Smooth muscle cell (in vitro differentiated cells): Measurements from ENCODE around the gene FBRSL1. TPM values are rescaled to one million over a fixed set of nuclear protein-coding genes. Genes with fewer than 3 reads are reported as not detected.

Experiments
- DNase-seq: peaks from one replicate; lab custom pipeline; 2025; ENCODE audit not compliant: unreplicated experiment; lab: John Stamatoyannopoulos, UW
- H2AFZ ChIP-seq: fragments of 200-600 bp; sonication (generic); 2 replicates; pipeline ENCODE4 v1.6.0; 2016; ENCODE audit warnings: antibody characterized with exemption, low read depth, mild to moderate bottlenecking
- H3F3A ChIP-seq: fragments of 200-600 bp; sonication (generic); 2 replicates; pipeline ENCODE4 v1.6.0; 2017; ENCODE audit warnings: antibody characterized with exemption, low read depth
- H3K27ac ChIP-seq: fragments of 200-600 bp; sonication (generic); 2 replicates; pipeline ENCODE4 v1.5.1; 2016; ENCODE audit warnings: low read depth, mild to moderate bottlenecking
- H3K27me3 ChIP-seq: fragments of 200-600 bp; sonication (generic); 2 replicates; pipeline ENCODE4 v1.6.1; 2016; ENCODE audit warnings: low read depth, mild to moderate bottlenecking
- H3K36me3 ChIP-seq: fragments of 200-600 bp; sonication (generic); 2 replicates; pipeline ENCODE4 v1.5.1; 2016; ENCODE audit warnings: low read depth
- H3K4me1 ChIP-seq: fragments of 200-600 bp; sonication (generic); 2 replicates; pipeline ENCODE4 v1.5.1; 2016; ENCODE audit warnings: low read depth
- H3K4me2 ChIP-seq: fragments of 200-600 bp; sonication (generic); 2 replicates; pipeline ENCODE4 v1.6.0; 2016; ENCODE audit warnings: mild to moderate bottlenecking
- H3K4me3 ChIP-seq: fragments of 200-600 bp; sonication (generic); 2 replicates; pipeline ENCODE4 v1.5.1; 2016; ENCODE audit warnings: mild to moderate bottlenecking
- H3K79me2 ChIP-seq: fragments of 200-600 bp; sonication (generic); 2 replicates; pipeline ENCODE4 v1.6.0; 2016; ENCODE audit warnings: low read depth, mild to moderate bottlenecking
- H3K9ac ChIP-seq: fragments of 200-600 bp; sonication (generic); 2 replicates; pipeline ENCODE4 v1.6.0; 2016; ENCODE audit warnings: low read depth
- H3K9me3 ChIP-seq: fragments of 200-600 bp; sonication (generic); replicated peaks from 2 replicates; pipeline ENCODE4 v1.5.1; 2016; ENCODE audit warnings: low read depth
- H4K20me1 ChIP-seq: fragments of 200-600 bp; sonication (generic); 2 replicates; pipeline ENCODE4 v1.6.0; 2016; ENCODE audit warnings: low read depth
- CTCF ChIP-seq: fragments of 200-600 bp; sonication (generic); IDR thresholded peaks from 2 replicates; pipeline ENCODE4 v1.5.1; 2017; ENCODE audit warnings: borderline replicate concordance, mild to moderate bottlenecking, antibody characterized with exemption; ENCODE audit not compliant: insufficient read depth, poor library complexity, severe bottlenecking
- WGBS: methylation state at CpG from one replicate; pipeline ENCODE4 v1.1.7; 2016; ENCODE audit warnings: low lambda C conversion rate; 5-methylcytosine and 5-hydroxymethylcytosine counted together
- polyA plus RNA-seq: library from polyadenylated mRNA; unstranded; fragments of >200 nt; fragmentation: Nextera tagmentation; extraction: Ambion mirVana; gene quantifications from 2 replicates; pipeline ENCODE4 v1.2.1, GENCODE V29; 2016
- total RNA-seq: library from RNA; depleted of rRNA; stranded (reverse); fragments of >200 nt; gene quantifications from 2 replicates; pipeline ENCODE4 v1.2.3, GENCODE V29; 2014

The FBRSL1 gene
- total and polyA plus RNA-seq, 2 experiments from 2014 or later: 7.9 to 17.6 TPM

- no peak overlapping the region for H3K9ac ChIP-seq
- H3K27ac ChIP-seq: no peak overlapping the region
- 91% methylated on average over 4 of the region's 4 CpGs for WGBS
- no peaks in the 10 kb centered on the region for H3K9me3 ChIP-seq
- H4K20me1 ChIP-seq: peaks cover 82% of the 10 kb centered on the region
- no peak overlapping the region for H3K4me3 ChIP-seq
- DNase-seq: no peak
- H3K4me1 ChIP-seq: no peaks in the 10 kb centered on the region
- H3F3A ChIP-seq: no peaks in the 10 kb centered on the region
- no peaks in the 10 kb centered on the region for H3K27me3 ChIP-seq
- TF ChIP-seq CTCF: no peak
- no peaks in the 10 kb centered on the region for H3K36me3 ChIP-seq
- H3K79me2 ChIP-seq: no peaks in the 10 kb centered on the region
- H3K4me2 ChIP-seq: no peak overlapping the region
- H2AFZ ChIP-seq: no peak overlapping the region
These were observed 23.1 kb downstream of the FBRSL1 start for GRCh38 chr12:132513070-132513398.

DNA sequence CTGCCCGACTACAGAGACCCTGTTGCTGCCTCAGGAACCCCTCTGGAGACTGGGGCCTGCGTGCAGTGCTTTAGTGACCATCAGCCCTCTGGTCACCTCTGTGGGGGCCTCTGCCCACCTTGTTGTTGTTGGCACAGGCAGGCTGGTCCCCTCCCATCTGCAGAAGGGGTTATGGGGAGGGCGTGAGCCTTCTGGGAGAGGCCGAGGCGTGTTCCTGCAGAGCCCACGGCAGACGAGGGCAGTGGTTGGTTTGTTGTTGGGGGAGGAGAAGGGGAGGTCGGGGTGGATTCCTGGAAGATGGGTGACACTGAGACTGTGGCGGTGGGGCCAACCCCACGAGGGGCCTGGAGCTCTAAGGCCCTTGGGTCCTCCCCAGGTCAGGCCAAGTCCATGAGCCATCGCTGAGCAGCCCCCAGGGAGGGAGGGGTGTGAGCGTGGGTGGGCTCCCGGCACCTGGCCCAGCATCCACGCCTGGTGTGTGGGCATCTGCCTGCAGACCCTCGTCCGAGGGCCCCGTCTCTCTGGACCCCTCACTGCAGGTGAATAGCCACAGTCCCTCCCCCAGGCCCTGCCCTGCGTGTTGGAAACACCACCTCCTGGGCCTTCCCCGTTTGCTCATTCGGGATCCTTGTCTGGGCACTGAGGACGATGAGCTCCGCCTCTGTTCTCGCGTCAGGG is 23.6 kb downstream of the FBRSL1 start:
- no peaks in the 10 kb centered on the region for H3K79me2 ChIP-seq
- no peaks in the 10 kb centered on the region for H3K4me1 ChIP-seq
- H3K4me3 ChIP-seq: no peak overlapping the region
- H3K9me3 ChIP-seq: no peaks in the 10 kb centered on the region
- WGBS: 89% methylated on average over 20 of the region's 24 CpGs
- no peak overlapping the region for H3K4me2 ChIP-seq
- H3K27ac ChIP-seq: no peak overlapping the region
- peaks cover 79% of the 10 kb centered on the region for H4K20me1 ChIP-seq
- no peak overlapping the region for H2AFZ ChIP-seq
- no peak overlapping the region for H3K9ac ChIP-seq
- no peaks in the 10 kb centered on the region for H3F3A ChIP-seq
- TF ChIP-seq CTCF: no peak
- H3K27me3 ChIP-seq: no peaks in the 10 kb centered on the region
- no peaks in the 10 kb centered on the region for H3K36me3 ChIP-seq
- DNase-seq: no peak

- H3K79me2 ChIP-seq: no peaks in the 10 kb centered on the region
- H3F3A ChIP-seq: no peaks in the 10 kb centered on the region
- WGBS: 96% methylated on average over 17 of the region's 17 CpGs
- no peaks in the 10 kb centered on the region for H3K9me3 ChIP-seq
- H3K4me1 ChIP-seq: no peaks in the 10 kb centered on the region
- no peak for DNase-seq
- no peak overlapping the region for H3K4me3 ChIP-seq
- peaks cover 79% of the 10 kb centered on the region for H4K20me1 ChIP-seq
- no peak overlapping the region for H3K27ac ChIP-seq
- H3K36me3 ChIP-seq: no peaks in the 10 kb centered on the region
- H3K27me3 ChIP-seq: no peaks in the 10 kb centered on the region
- no peak overlapping the region for H3K4me2 ChIP-seq
- no peak overlapping the region for H3K9ac ChIP-seq
- TF ChIP-seq CTCF: no peak
- H2AFZ ChIP-seq: no peak overlapping the region
These were observed 24.4 kb downstream of the FBRSL1 start for GRCh38 chr12:132514216-132514820.

DNA sequence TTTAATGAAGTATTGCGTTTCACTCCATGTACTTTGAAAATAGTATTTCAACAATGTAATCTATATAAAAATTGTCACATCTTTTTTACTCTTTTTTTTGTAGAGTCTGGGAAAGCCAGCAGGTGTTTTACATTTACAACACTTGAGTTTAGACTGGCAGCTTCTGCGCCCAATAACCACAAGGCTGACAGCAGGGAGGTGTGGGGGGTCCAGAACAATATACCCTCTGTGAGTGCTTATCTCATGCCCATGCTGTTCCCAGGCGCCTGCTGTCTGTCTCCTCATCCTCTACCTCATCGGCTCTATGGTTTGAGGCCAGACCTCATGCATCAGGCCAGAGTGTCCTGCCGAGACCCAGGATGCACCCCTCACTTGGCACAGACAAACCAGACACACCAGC is 24.9 kb downstream of the FBRSL1 start:
- no peaks in the 10 kb centered on the region for H3K4me1 ChIP-seq
- no peaks in the 10 kb centered on the region for H3K36me3 ChIP-seq
- H3K27me3 ChIP-seq: no peaks in the 10 kb centered on the region
- H3K9ac ChIP-seq: no peak overlapping the region
- H2AFZ ChIP-seq: no peak overlapping the region
- no peak for TF ChIP-seq CTCF
- WGBS: 96% methylated on average over 5 of the region's 5 CpGs
- H3F3A ChIP-seq: no peaks in the 10 kb centered on the region
- no peak overlapping the region for H3K27ac ChIP-seq
- H3K4me3 ChIP-seq: no peak overlapping the region
- no peak overlapping the region for H3K4me2 ChIP-seq
- H3K79me2 ChIP-seq: no peaks in the 10 kb centered on the region
- DNase-seq: no peak
- peaks cover 77% of the 10 kb centered on the region for H4K20me1 ChIP-seq
- no peaks in the 10 kb centered on the region for H3K9me3 ChIP-seq
